ENCODE data around the gene MMP14. TPM values are rescaled to one million over a fixed set of nuclear protein-coding genes. Genes with fewer than 3 reads are reported as not detected.

The MMP14 gene
- total RNA-seq, 1 donor from 2014 or later: 73.3 TPM

DNA sequence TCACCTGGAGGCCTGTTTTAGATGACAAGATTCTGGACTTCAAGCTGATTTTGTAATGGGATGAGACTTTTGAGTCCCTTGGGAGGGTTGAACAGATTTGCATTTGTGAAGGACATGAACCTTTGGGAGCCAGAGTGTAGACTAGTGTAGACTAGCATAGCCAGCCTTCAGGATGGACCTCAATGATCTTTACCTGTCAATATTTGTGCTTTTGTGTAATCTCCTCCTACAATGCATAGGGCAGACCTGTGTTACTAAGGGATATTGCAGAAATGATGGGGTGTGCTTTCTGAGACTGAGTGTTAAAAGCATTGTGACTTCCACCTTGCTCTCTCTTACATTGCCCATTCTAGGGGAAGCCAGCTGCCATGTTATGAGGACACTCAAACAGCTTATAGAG is 25.3 kb downstream of the MMP14 start:
- no peak for DNase-seq

DNA sequence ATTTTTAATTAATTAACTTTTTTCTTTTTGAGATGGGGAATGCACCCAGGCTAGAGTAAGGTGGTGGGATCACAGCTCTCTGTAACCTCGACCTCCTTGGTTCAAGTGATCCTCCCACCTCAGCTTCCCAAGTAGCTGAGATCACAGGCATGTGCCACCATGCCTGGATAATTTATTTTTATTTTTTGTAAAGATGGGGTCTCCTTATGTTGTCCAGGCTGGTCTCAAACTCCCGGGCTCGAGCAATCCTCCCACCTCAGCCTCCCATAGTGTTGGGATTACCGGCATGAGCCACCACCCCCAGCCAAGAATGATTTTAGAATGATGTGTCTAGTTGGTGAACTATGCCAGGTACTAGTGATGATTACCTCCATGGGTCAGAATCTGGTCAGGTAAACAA is 28.6 kb downstream of the MMP14 start:
- no peak for DNase-seq

DNA sequence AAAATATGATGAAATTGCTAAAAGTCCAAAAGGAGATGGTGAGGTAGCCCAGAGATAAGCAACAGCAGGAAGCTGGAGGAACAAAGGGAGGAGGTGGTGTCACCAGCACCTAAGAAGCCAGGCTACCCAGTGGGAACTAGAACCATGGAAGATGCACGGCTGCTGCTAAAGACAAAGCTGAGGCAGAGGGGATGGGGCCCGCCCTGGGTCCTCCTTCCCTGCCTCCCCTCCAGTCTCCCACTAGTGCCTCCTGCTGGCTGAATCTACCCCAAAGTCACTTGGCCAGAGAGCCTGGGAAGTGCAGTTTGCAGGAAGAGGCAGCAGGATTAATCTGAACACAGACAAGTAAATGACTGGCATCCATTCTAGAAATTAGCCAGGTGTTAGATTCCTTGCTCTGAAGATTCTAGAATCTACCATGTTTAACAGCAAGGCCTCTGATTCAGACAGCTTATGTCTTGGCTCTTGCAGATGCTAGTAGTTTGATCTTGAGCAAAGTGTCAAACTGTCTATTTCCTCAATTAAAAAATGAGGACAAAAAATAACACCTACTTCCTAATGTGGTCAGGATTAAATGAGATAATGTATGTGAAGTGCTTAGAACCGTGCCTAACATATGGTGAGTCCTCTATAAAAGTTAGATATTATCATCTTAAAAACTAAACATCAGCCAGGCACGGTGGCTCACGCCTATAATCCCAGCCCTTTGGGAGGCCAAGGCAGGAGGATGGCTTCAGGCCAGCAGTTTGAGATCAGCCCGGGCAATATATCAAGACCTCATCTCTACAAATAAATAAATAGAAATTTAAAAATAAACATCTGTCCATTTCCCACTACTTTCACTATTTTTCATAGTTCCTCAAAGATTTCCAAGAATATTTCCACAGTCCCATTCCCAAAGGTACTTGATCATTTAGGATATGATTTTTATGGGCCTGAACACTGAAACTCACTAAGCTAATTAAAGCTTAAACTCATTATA is 29.3 kb downstream of the MMP14 start:
- no peak for DNase-seq

DNA sequence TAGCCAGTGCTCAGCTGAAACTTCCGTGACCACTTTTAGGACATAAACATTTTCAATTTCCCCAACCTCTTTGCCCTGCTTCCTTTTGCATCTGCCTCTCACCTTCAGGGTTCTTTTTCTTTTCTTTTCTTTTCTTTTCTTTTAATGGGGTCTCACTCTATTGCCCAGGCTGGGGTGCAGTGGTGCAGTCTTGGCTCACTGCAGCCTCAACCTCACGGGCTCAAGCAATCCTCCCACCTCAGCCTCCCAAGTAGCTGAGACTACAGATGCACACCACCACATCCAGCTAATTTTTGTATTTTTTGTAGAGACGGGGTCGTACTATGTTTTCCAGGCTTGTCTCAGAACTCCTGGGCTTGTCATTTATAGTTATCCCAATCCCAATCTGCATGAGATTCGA is 30.5 kb downstream of the MMP14 start:
- DNase-seq: no peak

DNA sequence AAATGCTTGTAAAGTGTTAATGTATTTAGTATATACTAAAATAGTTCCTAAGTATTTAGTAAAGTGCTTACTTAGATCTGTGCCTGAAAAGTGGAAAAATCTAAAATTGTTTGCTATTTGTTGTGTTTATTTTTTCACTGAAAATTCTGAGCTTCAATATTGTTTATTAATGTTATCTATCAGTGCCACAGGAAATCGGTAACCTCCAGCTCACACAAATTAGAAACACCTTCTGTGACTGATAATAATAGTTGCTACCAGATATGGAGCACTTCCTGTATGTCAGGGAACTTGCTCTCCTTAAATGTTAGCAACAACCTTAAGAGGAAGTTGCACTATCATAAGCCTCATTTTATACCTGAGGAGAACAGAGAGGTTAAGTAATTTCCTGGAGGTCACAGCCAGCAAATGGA is 34.4 kb downstream of the MMP14 start:
- no peak for DNase-seq

DNA sequence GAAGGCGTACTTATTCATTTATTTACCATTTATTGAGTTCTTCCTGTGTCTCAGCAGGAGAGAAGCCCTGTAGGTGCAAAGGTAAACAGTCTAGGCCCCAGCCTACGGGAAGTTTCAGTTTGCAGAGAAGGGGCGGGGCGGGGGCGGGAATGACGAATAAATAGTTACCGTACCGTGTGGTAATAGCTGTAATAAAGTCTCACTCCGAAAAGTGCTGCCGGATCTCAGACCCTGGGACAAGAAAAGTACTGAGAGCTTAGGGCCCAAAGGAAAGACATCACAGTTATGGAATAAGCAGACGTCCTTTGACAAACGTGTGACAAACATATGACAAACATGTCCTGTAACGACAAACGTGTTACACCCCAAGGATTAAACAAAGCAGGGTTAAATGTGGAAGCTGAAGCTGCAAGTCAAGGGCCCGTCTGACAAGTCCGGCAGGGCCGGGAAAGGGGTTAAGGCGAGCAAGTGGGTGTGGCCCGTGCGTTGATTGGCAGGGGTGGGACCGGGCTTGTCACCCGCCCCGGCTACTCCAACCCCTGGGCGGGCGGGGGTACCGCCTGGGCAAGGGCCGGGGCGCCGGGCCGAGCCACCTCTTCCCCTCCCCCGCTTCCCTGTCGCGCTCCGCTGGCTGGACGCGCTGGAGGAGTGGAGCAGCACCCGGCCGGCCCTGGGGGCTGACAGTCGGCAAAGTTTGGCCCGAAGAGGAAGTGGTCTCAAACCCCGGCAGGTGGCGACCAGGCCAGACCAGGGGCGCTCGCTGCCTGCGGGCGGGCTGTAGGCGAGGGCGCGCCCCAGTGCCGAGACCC is 35.0 kb downstream of the MMP14 start, which contains the start of gene LRP10:
TSS of gene LRP10 (plus strand) at position 517 of the 809 bp plus-strand sequence. CDS start 564 bp downstream, outside the sequence.
- peak; percentile 91 for DNase-seq

DNA sequence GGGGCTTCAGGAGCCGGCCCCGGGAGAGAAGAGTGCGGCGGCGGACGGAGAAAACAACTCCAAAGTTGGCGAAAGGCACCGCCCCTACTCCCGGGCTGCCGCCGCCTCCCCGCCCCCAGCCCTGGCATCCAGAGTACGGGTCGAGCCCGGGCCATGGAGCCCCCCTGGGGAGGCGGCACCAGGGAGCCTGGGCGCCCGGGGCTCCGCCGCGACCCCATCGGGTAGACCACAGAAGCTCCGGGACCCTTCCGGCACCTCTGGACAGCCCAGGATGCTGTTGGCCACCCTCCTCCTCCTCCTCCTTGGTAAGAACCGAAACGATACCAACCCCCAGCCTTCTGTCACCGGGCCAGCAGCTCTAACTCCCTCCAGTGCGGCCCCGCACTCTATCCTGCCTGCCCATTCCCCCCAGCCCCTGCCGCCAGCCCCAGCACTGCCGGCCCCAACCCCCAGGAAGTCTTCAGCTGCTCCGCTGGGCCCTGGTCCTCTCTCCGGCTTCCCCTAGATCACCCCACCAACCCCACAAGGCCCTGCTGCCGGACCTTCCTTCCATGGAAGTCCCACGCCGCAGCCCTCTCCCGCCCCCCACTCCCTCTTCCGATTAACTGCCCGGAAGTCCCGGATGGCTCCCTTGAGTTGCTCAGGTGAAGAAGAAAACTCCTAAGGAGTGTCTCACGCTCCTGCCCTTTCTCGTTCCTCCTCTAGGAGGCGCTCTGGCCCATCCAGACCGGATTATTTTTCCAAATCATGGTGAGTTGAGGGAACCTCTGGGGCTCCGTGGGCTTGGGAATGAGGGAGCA is 35.8 kb downstream of the MMP14 start:
- peak; percentile 88 for DNase-seq

DNA sequence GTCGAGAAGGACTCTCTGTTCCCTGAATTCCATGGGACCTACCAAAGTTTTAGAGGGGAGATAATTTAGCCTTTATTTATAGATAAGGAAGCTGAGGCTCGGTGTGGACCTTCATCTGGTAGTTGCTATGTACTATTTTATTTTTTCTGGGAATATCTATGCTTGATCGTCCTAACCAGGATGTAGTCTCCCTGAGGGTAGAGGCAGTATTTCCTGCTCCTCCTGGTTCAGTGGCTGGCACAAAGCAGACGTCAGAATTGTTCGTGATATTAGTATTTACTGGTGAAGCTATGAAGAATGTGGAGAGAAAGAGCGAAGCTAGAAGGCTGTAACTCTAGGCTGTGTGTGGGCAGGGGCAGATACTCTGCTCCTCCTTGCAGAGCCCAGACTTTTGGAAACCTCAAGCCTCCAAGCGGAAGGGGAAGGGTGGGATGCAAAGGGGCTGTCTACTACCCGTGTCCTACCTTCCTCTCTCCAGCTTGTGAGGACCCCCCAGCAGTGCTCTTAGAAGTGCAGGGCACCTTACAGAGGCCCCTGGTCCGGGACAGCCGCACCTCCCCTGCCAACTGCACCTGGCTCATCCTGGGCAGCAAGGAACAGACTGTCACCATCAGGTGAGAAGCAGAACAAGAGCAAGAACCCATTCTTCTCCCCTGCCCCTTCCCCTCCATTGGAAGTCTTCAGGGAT is 36.6 kb downstream of the MMP14 start:
- DNase-seq: no peak

DNA sequence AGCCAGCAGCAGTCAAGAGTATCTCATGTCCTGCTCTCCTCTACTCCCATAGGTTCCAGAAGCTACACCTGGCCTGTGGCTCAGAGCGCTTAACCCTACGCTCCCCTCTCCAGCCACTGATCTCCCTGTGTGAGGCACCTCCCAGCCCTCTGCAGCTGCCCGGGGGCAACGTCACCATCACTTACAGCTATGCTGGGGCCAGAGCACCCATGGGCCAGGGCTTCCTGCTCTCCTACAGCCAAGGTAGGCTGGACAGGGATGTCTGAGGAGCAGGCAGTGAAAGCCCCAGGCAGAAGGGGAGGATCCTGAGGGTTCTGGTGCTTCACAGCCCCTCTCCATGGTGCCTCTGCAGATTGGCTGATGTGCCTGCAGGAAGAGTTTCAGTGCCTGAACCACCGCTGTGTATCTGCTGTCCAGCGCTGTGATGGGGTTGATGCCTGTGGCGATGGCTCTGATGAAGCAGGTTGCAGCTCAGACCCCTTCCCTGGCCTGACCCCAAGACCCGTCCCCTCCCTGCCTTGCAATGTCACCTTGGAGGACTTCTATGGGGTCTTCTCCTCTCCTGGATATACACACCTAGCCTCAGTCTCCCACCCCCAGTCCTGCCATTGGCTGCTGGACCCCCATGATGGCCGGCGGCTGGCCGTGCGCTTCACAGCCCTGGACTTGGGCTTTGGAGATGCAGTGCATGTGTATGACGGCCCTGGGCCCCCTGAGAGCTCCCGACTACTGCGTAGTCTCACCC is 38.8 kb downstream of the MMP14 start:
- DNase-seq: no peak

DNA sequence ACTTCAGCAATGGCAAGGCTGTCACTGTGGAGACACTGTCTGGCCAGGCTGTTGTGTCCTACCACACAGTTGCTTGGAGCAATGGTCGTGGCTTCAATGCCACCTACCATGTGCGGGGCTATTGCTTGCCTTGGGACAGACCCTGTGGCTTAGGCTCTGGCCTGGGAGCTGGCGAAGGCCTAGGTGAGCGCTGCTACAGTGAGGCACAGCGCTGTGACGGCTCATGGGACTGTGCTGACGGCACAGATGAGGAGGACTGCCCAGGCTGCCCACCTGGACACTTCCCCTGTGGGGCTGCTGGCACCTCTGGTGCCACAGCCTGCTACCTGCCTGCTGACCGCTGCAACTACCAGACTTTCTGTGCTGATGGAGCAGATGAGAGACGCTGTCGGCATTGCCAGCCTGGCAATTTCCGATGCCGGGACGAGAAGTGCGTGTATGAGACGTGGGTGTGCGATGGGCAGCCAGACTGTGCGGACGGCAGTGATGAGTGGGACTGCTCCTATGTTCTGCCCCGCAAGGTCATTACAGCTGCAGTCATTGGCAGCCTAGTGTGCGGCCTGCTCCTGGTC is 39.4 kb downstream of the MMP14 start:
- DNase-seq: no peak

DNA sequence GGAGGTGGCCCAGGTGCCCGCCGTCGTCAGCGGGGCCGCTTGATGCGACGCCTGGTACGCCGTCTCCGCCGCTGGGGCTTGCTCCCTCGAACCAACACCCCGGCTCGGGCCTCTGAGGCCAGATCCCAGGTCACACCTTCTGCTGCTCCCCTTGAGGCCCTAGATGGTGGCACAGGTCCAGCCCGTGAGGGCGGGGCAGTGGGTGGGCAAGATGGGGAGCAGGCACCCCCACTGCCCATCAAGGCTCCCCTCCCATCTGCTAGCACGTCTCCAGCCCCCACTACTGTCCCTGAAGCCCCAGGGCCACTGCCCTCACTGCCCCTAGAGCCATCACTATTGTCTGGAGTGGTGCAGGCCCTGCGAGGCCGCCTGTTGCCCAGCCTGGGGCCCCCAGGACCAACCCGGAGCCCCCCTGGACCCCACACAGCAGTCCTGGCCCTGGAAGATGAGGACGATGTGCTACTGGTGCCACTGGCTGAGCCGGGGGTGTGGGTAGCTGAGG is 40.7 kb downstream of the MMP14 start:
- no peak for DNase-seq

DNA sequence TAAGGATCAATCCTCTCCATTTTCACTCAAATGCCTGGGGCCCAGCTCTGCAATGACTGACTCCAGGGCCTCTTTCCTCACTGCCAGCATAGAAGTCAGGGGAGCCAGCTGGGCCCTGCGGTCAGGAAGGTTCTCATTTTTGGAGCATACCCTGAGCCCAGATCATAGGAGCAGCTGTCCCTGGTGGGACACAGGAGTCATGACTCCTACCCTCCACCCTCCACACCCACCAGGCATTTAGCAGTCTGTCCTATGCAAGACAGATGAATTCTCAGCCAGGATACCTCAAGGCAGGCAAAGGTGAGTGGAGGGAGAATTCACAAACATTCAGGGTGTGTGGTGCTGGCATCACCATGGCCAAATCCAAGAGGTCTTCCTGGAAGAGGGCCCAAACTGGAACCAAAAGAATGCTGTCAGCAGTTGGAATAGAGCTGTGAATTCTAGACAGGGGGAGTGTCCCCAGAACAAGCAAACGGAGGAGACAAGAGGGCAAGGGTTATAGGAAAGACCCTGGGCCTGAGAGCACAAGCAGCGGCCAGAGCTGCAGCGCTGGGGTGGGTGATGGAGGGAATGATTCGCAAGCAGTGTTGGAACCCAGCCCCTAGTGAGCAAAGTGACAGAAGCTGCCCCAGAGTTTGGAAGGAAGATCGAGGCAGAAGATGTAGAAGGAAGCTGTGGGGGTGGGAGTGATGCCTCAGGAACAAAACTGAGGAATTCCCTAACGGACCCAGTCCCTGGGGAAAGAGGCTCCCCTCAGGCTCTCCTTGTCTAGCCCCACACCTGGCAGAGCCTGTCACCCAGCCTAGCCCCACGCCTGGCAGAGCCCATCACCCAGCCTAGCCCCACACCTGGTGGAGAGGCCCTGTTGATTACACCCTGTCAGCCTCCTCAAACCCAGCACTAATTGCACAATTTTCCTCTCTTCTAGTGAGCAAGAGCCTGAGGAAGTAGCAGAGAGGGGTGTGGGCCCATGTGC is 42.2 kb downstream of the MMP14 start:
- DNase-seq: no peak

DNA sequence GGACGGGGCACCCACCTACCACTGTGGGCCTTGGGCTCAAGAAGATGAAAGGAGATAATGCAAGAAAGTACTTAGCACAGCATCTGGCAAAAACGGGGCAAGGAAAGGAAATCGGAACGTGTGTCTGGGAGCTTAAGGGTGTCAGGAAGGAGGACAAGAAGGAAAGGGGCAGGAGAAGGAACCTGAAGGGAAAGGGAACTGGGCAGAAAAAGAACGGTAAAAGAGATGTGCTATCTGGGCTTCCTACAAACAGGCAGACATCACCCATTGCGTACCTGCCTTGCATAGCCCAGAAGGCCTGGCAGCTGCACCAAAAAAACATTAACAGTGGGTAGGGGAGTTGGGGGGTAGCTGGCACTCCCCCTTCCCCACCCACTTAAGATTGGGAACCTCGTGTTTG is 45.7 kb downstream of the MMP14 start:
- DNase-seq: no peak

DNA sequence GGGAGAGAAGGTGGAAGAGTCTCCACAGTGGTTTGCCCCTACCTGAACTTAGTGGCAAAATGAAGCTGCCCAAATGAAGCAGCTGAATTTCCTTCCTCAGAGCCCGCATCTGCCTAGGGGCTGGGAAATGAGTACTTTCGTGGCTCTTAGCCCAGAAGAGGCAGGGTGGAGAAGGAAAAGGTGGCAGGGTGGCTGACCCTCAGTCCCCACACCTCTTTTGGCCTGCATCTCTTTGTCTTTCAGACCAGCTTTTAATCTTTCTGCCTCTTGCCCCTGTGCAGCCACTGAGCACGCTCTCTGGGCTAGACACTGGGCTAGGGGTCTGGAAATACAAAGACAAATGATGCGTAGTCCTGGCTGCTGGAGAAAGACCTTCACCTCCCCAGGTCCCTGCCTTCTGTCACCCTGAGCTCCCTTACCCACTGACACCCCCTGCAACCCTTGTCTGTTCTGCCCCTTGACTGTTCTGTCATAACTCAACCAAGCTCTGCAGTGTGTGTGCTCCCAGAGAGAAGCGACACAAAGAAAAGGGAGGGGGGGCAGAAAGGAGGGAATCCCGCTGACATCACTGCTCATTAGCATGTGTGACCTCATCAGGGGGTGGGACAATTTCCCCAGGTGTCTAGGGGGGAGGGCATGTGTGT is 46.3 kb downstream of the MMP14 start:
- peak; percentile 59 for DNase-seq

DNA sequence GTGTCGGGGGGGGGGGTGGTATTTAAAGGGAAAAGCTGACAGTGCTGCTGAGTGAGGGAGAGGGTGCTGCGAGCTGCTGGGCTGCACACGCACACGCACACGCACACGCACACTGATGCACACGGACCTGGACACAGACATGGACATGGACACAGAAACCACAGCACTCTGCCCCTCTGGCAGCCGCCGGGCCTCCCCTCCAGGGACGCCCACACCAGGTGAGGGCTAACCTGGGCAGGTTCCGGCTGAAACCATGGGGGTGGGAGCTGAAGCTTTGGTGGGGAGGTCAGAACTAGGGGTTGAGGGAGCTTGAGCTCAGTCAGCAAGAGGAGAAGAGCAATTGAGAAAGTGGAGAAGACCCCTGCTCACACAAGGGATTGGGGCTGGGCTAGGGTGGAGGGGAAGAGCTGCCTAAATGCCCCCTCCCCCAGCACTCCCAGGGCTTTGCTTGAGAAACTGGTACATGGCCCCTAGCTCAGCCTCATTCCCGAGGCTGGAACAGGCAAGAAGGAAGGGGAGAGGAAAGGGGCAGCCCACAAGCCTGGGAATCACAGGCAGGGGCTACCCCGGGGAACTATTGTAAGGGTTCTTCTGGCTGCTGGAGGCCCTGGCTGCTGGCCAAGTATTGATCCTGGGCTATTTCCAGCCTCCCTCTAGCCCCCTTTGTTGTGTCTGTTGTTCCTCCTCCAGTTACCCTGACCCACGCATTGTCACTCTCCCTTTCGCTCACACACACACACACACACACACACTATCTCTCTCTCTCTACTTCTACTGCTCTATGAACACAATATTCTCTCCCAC is 47.0 kb downstream of the MMP14 start, which contains the start of gene REM2:
TSS of gene REM2 (plus strand) at position 50 of the 804 bp plus-strand sequence. CDS start at position 116, 66 bp downstream.
- no peak for DNase-seq

DNA sequence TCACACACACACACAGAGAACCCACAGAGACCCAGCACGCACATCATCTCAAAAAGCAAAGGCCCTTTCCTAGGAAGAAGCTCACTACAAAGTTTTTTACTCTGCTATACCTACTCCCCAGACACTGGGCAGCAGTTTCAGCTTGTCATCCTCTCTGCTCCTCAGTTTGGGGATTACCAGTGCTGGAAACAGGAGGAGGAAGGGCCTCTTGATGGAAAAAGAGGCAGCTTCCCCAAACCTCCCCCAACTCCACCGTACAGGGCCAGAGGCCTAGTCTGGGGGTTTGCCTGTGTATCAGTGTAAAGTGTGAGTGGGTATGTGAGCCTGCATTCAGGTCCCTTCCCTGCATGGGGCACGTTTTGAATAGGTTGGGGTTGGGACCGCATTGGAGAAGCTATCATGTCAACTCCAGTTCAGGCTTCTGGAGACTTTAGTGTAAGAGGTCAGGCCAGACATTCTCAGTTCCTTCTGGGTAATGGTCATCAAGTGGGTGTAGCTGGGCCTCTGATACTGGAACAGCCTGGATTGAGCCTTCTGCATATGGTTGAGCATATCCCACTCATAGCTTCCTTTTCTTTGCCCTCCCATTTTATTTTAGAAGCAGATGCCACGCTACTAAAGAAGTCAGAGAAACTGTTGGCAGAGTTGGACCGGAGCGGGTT is 47.8 kb downstream of the MMP14 start:
- no peak for DNase-seq
